ENCODE measurements around the gene THEM5.

- TF ChIP-seq CTCF (optimal IDR thresholded peaks at IDR 0.05 in 1 of 3, IDR thresholded peaks at IDR 0.05 in 1 of 3, conservative IDR thresholded peaks at IDR 0.05 in 1 of 3; ENCODE audit: extremely low read depth in 1 of 3, insufficient read depth in 2 of 3, low read length in 3 of 3) (no peak), EZH2 (IDR thresholded peaks at IDR 0.05; ENCODE audit: low read length) (no peak)
Measured at GRCh38 chr1:151834239-151834638, 19.3 kb downstream of the THEM5 start.
